ENCODE measurements around the gene TMEM129.

Gene TMEM129

DNA sequence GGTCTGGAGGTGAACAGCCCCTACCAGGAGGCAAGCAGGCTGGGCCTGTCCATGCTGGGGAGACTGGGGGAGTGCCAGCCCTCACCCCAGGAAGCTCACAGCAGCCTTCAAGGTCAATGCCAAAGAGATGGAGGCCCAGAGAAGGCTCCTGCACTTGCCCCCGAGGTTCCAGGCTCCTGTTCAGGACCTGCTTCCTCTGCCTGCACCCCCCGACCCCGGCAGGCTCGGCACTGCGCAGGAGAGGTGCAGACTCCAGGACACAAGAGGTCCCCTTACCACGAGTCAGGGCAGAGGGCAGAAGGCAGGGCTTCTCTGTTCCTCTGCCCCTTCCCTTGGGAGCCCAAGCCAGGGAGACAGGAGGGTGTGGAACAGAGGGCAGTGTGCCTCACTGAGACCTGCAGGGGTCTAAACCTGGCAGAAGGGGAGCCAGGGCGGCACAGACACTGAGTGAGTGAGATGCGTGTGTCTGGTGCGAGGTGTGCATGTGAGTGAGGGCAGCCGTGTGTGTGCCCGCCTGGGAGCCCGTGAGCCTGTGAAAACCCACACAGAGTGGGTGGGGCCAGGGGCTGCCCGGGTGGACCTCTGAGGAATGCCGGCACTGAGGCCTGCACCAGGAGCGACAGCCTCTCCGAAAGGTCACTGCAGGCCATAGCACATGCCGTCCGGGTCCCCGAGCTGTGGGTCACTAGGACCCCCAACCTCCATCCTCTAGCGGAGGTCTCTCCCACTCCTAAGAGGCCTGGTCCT, 41.3 kb upstream of the TMEM129 start:
- H3K27me3 Mint-ChIP-seq = peaks cover 25% of the 10 kb centered on the region
- no peaks in the 10 kb centered on the region for H3K4me1 Mint-ChIP-seq (ENCODE audit: low read depth)
- no peak for DNase-seq
- H3K36me3 Mint-ChIP-seq (ENCODE audit: low read depth) = no peaks in the 10 kb centered on the region
- no peak overlapping the region for H3K27ac Mint-ChIP-seq
- no peaks in the 10 kb centered on the region for H3K9me3 Mint-ChIP-seq
- no peak overlapping the region for H3K4me3 Mint-ChIP-seq

DNA sequence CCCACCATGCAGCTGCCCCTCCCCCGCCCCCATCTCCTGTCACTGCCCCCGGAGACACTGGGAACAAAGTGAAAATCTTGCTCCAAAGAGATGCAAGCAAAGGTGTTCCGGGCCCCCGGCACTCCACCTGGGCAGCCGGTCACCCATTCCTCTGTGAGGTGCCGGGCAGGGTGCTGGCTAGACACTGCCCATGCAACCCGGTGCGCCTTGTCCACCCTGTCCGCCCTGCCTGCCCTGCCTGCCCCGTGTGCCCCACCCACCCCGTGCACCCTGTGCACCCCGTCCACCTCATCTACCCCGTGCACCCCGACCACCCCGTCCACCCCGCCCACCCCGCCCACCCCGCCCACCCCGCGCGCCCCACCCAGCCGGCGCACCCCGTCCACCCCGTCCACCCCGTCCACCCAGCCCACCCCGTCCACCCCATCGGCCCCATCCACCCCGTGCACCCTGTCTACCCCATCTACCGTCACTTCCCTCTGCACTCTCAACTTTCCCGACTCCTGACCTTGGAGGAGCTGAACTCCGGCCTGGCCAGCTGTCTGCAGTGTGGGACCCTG, 40.1 kb upstream of the TMEM129 start:
- Mint-ChIP-seq H3K4me3 (no peak overlapping the region), H3K36me3 (ENCODE audit: low read depth) (no peaks in the 10 kb centered on the region), H3K27ac (no peak overlapping the region), H3K27me3 (peaks cover 25% of the 10 kb centered on the region), H3K9me3 (no peaks in the 10 kb centered on the region), H3K4me1 (ENCODE audit: low read depth) (no peaks in the 10 kb centered on the region)
- no peak for DNase-seq

DNA sequence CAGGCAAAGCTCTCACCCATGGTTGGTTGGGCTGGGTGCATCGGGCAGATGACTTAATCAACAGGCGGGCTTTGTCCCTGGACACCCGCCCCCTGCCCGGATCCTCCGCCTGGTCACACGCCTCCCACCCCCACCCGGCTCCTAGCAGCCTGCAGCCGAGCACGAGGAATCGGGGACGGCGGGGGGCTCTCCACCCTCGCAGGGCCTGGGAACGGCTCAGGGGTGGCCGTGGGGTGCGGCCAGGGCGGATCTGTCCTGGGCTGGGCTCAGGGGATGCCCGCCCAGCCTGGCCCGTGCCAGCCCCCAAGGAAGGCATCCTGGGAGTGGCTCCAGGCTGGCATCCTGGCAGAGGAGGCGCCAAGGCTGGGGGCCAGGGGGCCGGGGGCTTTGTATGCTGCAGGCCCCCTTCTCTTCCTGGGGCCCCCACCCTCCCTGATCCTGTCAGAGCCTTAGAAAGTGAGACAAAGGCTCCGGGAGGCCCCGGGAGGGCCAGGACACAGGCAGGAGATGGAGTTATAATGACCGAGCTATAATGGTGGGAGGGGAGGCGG, 39.5 kb upstream of the TMEM129 start:
- Mint-ChIP-seq H3K4me3 (no peak overlapping the region), H3K9me3 (no peaks in the 10 kb centered on the region), H3K36me3 (ENCODE audit: low read depth) (no peaks in the 10 kb centered on the region), H3K27ac (no peak overlapping the region), H3K27me3 (peaks cover 21% of the 10 kb centered on the region), H3K4me1 (ENCODE audit: low read depth) (no peaks in the 10 kb centered on the region)
- DNase-seq = no peak

DNA sequence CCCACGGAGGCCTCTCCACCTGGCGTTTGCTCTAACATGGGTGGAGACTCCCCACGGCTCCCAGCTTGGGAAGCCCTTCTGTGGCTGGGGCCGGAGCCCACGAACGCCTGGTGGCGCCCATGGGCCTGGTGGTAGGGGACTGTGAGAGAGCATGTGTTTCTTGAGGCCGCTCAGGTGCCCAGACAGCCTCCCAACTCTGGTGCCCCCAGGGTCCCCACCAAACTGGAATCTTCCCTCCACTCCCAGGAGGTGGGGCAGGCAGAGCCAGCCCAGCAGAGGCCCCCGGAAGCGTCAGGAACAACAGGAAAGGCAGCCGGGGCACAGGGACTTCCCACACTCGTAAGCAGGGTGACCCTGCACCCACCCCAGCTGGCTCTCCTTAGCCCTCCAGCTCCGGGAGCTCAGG, 38.7 kb upstream of the TMEM129 start:
- no peaks in the 10 kb centered on the region for H3K9me3 Mint-ChIP-seq

DNA sequence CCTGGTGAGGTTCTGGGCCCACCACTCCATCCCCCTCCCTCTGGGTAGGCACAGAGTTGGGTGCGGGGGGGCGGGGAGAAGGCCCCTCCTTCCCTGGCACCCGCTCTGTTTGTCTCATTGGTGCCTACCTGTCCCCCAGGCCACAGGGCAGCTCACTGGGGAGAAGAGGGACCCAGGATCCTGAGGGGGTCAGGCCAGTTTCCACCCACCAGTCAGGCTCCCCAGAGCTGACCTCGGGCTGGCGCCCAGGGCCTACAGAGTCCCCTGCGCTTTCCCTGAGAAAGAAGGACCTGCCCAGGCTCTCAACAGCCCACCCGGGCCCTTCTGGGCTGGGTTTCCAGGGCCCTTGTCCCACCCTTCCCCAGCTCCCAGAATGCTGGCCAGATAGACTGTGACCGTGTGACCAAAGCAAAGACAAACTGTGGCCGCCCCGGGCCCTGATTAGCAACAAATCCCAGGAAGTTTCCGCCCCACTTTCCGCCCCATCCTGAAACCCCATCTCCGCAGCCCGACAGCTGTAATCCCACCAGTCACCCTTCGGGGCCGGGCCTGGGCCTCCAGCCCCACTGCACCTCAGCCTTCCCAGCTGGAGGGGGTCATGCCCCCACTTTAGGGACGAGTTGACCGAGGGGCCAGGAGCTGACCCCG, 38.2 kb upstream of the TMEM129 start:
- H3K9me3 Mint-ChIP-seq = no peaks in the 10 kb centered on the region
- H3K36me3 Mint-ChIP-seq (ENCODE audit: low read depth) = no peaks in the 10 kb centered on the region

More for the DNA sequence above, 38.7 kb upstream of the TMEM129 start:
- Mint-ChIP-seq H3K27ac (no peak overlapping the region), H3K4me3 (no peak overlapping the region), H3K4me1 (ENCODE audit: low read depth) (no peaks in the 10 kb centered on the region), H3K36me3 (ENCODE audit: low read depth) (no peaks in the 10 kb centered on the region), H3K27me3 (peaks cover 13% of the 10 kb centered on the region)
- DNase-seq = no peak

DNA sequence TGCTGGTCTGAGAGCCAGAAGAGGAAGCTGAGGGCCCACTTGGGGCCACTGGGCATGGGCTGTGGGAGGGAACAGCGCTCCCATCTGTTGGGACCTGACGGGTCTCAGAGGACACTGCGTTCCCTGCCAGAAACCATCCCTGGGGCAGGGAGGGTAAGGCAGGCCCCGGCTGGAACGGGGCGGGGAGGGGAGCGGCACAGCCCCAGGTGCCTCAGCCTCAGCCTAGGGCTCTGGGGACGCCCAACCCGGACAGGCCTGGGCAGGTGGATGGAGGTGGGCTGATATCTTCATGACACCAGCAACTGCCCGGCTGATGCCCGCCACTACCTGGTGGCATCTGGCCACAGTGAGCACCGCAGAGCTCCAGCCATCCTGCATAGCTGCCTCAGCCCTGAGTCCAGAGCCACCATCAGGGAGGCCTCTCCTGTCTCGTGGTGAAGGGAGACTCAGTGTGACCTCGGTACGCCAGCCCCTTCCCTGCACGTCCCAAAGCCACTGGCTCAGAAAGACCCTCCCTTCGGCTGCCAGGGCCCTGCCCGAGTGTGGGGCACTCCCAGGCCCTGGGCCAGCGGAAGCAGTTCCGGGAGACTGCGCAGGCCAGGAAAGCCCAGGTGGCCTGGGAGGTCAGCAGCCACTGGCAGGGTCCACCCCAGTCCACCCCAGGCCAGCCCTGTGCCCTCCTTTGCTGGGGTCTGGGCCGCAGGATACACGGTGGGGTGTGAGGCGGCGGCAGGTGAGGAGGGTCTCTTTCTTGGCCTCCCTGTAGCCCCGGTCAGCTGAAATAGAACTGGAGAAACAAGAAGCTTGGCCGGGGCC, 37.4 kb upstream of the TMEM129 start:
- peaks cover 3% of the 10 kb centered on the region for H3K27me3 Mint-ChIP-seq
- no peak overlapping the region for H3K4me3 Mint-ChIP-seq
- no peak for DNase-seq
- H3K36me3 Mint-ChIP-seq (ENCODE audit: low read depth) = no peaks in the 10 kb centered on the region
- no peaks in the 10 kb centered on the region for H3K9me3 Mint-ChIP-seq
- H3K4me1 Mint-ChIP-seq (ENCODE audit: low read depth) = no peaks in the 10 kb centered on the region
- no peak overlapping the region for H3K27ac Mint-ChIP-seq

More for the DNA sequence above, 38.2 kb upstream of the TMEM129 start:
- H3K4me3 Mint-ChIP-seq = no peak overlapping the region
- no peak overlapping the region for H3K27ac Mint-ChIP-seq
- peaks cover 9% of the 10 kb centered on the region for H3K27me3 Mint-ChIP-seq
- H3K4me1 Mint-ChIP-seq (ENCODE audit: low read depth) = no peaks in the 10 kb centered on the region
- DNase-seq = no peak

DNA sequence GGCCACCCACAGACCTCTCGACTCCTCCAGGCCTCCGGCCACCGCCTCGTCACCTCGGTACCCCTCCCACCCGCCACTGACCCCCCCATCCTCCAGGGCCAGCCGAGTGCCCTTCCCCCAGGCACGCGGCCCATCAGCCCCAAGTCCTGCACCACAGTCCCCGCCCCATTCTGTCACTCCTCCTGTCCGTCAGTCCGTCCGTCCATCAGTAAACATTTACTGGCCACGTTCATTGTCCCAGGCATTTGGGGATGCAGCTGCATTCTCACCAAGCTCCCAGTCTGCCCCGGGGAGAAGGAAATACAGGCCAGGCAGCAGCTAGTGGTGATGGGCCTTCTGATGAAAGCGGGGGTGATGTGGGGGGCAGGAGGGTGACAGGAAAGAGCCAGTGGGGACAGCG, 36.7 kb upstream of the TMEM129 start:
- Mint-ChIP-seq H3K36me3 (ENCODE audit: low read depth) (no peaks in the 10 kb centered on the region), H3K27ac (no peak overlapping the region), H3K27me3 (peaks cover 3% of the 10 kb centered on the region), H3K9me3 (no peaks in the 10 kb centered on the region), H3K4me3 (no peak overlapping the region), H3K4me1 (ENCODE audit: low read depth) (no peaks in the 10 kb centered on the region)
- no peak for DNase-seq

DNA sequence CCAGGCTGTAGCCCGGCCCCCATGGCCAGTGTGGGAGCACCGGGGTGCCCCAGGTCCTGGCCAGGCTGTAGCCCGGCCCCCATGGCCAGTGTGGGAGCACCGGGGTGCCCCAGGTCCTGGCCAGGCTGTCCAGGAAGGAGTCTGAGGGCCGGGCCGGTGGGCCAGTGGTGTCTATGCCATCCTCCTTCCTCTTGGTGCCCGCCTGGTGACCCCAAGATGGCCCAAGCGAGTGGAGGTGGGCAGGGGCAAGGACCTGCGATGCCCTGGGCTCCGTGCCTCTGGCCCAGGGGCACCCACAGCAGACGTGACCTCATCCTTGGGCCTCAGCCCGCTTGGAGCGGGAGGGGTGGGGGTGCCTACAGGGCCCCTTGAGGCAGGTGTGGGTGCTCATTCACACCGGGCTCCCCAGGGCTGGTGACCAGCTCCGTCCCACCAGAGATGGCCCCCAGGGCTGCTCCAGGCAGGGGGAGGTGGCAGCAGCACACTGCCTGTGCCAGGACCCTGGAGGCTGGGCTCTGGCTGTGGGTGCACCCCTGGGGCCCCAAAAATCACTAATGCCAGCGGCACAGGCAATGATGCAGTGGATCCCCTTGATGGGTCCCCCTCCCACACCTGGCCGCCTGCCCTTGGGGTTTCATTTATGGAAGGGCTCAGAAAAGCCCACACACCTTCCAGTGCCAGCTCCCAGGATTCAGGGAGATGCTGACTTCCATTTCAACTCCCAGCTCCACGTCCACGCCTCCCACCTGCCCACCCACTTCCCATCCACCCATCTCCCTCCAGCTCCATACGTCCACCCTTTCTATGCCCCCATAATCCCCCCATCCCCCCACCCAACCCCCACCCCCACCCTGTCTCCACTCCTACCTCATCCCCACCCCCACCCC, 36.0 kb upstream of the TMEM129 start:
- H3K4me1 Mint-ChIP-seq (ENCODE audit: low read depth) = no peaks in the 10 kb centered on the region
- no peaks in the 10 kb centered on the region for H3K27me3 Mint-ChIP-seq
- no peaks in the 10 kb centered on the region for H3K9me3 Mint-ChIP-seq
- H3K4me3 Mint-ChIP-seq = no peak overlapping the region
- no peak for DNase-seq
- no peaks in the 10 kb centered on the region for H3K36me3 Mint-ChIP-seq (ENCODE audit: low read depth)
- no peak overlapping the region for H3K27ac Mint-ChIP-seq

DNA sequence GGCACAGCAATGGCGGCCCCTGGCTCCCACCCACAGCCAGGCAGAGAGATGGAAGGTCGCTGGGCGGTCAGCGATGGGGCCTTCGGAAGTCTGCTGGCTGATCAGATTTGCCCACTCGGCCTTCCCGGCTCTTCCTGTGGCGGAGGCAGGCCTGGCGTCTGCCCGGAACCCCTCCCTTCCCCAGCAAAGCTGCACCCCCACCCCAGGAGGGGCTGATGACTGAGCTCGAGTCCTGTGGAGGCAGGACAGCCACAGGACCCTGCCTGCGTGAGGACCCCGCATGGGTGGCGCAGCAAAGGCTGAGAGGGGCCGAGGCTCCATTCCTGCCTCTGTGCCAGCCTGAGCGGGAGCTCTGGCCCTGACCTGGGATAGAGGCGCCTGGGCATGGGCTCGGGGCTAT, 35.0 kb upstream of the TMEM129 start:
- no peaks in the 10 kb centered on the region for H3K36me3 Mint-ChIP-seq (ENCODE audit: low read depth)
- no peaks in the 10 kb centered on the region for H3K9me3 Mint-ChIP-seq
- H3K27me3 Mint-ChIP-seq = no peaks in the 10 kb centered on the region
- H3K27ac Mint-ChIP-seq = no peak overlapping the region
- no peak for DNase-seq
- H3K4me1 Mint-ChIP-seq (ENCODE audit: low read depth) = no peaks in the 10 kb centered on the region
- no peak overlapping the region for H3K4me3 Mint-ChIP-seq

DNA sequence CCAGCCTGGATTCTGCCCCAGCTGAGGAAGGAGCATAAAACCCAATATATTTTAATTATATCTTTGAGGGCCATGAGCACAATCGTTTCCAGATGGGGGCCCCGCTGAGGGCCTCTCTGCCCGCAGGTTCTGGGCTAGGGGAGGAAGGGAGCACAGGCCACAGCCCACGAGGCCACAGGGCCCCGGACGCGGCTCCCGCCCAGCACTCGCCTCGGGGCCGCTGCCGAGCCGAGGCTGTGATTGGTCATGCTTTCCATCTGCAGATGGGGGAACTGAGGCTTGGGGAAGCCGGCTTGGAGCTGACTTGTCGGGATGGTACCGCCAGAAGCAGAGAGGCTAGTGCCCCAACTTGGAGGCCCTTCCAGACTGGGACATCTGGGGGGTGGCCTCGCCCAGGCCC, 34.2 kb upstream of the TMEM129 start:
- Mint-ChIP-seq H3K4me1 (ENCODE audit: low read depth) (no peaks in the 10 kb centered on the region), H3K36me3 (ENCODE audit: low read depth) (no peaks in the 10 kb centered on the region), H3K9me3 (no peaks in the 10 kb centered on the region), H3K4me3 (no peak overlapping the region), H3K27ac (no peak overlapping the region), H3K27me3 (no peaks in the 10 kb centered on the region)
- no peak for DNase-seq

DNA sequence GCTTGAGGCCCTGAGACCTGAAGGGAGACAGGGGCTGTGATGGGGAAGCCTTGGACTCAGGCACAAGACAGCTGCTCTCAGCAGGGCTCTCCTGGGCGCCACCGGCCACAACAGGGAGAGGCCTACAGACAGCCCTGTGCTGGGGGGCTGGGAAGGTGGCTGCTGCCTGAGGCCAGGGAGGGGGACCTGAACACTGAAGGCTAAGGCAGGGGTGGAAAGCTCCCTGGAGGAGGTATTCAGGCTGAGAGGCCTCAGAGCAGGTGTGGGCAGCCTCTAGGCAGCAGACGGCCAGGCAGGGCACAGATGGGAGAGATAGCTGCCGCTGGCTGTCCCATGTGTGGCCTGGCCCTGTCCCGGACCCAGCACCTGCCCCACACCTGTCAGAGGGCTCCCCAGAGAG, 33.2 kb upstream of the TMEM129 start:
- H3K27ac Mint-ChIP-seq = no peak overlapping the region
- no peaks in the 10 kb centered on the region for H3K36me3 Mint-ChIP-seq (ENCODE audit: low read depth)
- no peak overlapping the region for H3K4me3 Mint-ChIP-seq
- no peaks in the 10 kb centered on the region for H3K27me3 Mint-ChIP-seq
- no peaks in the 10 kb centered on the region for H3K4me1 Mint-ChIP-seq (ENCODE audit: low read depth)
- DNase-seq = no peak
- H3K9me3 Mint-ChIP-seq = no peaks in the 10 kb centered on the region

DNA sequence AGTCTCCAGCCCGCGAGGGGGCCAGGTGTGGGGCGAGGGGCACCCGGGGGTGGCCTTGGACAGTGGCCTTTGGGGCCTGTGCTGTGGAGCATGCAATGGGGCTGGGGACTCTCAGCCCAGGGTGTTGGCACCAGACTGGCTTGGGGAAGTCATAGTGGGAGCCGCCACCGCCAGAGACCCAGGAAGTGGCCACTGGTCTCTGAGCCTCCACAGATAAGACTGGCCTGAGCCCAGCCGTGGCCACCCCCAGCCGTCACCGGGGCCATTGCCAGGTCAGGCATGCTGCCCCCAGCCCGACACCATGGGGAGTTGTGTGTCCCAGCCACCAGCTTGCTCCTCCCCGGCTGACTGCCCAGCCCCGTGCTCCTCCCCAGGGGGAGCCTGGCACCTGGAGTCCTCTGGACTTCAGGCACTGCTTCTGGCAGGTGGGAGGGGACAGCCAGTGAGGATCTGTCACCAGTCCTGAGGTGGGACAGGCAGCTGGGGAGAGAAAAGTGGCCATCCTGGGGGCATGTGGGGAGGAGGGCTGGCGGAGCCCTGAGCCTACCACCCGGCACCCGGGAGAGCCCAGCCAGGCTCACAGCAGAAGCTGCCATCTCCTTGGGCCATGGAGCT, 32.7 kb upstream of the TMEM129 start:
- H3K36me3 Mint-ChIP-seq (ENCODE audit: low read depth) = no peaks in the 10 kb centered on the region
- no peaks in the 10 kb centered on the region for H3K27me3 Mint-ChIP-seq
- H3K27ac Mint-ChIP-seq = no peak overlapping the region
- DNase-seq = no peak
- no peaks in the 10 kb centered on the region for H3K9me3 Mint-ChIP-seq
- no peak overlapping the region for H3K4me3 Mint-ChIP-seq
- H3K4me1 Mint-ChIP-seq (ENCODE audit: low read depth) = no peaks in the 10 kb centered on the region

DNA sequence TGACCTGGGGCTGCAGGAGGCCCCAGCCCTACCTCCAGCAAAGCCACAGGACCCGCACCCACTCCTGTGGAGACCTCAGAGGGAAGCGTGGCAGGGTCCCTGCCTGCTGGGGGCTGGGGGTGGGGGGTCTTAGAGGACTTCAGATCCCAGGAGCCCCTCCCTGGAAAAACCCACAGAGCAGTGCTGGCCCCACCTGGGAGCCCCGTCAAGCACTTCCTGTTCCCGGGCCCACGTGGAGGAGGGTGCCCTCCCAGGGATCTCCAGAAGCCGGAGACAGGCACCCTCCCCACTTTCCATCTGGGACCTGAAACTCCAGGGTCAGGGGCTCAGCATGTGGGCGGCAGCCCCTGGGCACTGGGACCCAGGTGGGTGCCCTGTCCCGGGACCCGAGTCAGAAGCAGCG, 32.2 kb upstream of the TMEM129 start:
- Mint-ChIP-seq H3K27ac (no peak overlapping the region), H3K36me3 (ENCODE audit: low read depth) (no peaks in the 10 kb centered on the region), H3K4me3 (no peak overlapping the region), H3K9me3 (no peaks in the 10 kb centered on the region), H3K27me3 (no peaks in the 10 kb centered on the region), H3K4me1 (ENCODE audit: low read depth) (no peaks in the 10 kb centered on the region)
- DNase-seq = no peak
